ENCODE data around the gene CACNA2D1. TPM values are rescaled to one million over a fixed set of nuclear protein-coding genes. Genes with fewer than 3 reads are reported as not detected.
"Not testable (repeated sequence)": the region's sequence is repeated elsewhere in the genome, so short reads cannot be mapped to it uniquely, and the experiment has no call there.

The CACNA2D1 gene
- total RNA-seq, 1 donor from 2014 or later, result 20.6 TPM

GRCh38 chr7:82390936-82391335 lies 52.6 kb downstream of the CACNA2D1 start:
- DNase-seq, result no peak

- no peak for DNase-seq
Observed at GRCh38 chr7:82389876-82390275, 53.7 kb downstream of the CACNA2D1 start.

GRCh38 chr7:82388138-82388537 lies 55.4 kb downstream of the CACNA2D1 start:
- no peak for DNase-seq

GRCh38 chr7:82386571-82386970 lies 57.0 kb downstream of the CACNA2D1 start:
- DNase-seq, result not testable (repeated sequence)

DNA sequence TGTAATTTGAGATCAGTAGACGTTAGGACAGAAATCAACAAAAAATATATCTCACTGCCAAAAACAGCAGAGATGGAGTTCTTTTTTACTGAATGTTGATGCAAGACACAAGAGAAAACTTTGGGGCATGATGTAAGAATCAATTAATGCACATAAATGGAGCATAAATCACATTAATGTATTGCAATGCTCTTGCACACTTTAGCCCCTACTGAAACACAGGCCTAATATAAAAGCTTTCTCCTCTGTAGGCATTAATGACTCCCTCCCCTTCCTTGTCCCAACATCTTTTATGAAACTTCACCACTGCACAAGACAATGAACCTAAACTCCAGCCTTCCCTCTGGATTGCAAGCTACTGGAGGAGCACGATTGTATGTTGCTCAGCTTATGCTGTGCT lies 58.8 kb downstream of the CACNA2D1 start:
- DNase-seq, result no peak

- DNase-seq, result no peak
Observed at GRCh38 chr7:82384051-82384464, 59.5 kb downstream of the CACNA2D1 start.

DNA sequence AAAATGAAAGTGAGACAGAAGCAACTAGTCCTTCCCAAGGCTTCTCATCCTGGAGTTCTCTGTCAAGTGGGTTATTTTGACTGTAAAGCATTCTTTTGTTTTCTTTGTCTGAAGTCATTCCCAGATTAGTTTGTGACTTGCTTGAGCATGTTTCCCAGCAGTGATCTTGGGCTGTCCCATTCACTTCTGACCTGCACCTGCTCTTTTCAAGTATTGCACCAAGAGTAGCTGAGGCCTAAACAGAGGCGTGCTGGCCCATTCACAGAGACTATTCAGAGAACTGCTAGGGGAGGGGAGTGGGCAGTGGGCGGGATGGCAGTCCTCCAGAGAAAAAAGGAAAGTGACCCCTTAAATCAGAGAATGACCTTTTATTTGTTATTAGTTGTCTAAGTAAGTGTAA lies 61.3 kb downstream of the CACNA2D1 start:
- no peak for DNase-seq

DNA sequence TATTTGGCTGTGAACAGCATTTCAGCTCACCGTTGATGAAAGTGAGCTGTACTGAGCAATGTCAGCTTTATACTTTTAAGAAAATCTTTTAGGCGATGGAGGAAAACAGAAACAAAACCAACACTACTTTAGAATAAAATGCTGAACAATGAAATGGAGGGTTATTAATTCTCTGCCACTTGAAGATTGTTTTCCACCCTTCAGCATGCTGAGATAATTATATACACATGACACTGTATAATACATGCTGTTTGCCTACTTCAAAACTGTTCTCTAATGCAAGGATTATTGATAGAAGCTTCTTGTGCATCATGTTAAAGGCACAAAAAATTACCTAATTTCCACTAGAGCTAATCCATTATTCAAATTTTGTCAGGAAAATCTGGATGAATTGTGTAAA lies 66.8 kb downstream of the CACNA2D1 start:
- DNase-seq, result no peak

- no peak for DNase-seq
Observed at GRCh38 chr7:82375713-82376112, 67.9 kb downstream of the CACNA2D1 start.

DNA sequence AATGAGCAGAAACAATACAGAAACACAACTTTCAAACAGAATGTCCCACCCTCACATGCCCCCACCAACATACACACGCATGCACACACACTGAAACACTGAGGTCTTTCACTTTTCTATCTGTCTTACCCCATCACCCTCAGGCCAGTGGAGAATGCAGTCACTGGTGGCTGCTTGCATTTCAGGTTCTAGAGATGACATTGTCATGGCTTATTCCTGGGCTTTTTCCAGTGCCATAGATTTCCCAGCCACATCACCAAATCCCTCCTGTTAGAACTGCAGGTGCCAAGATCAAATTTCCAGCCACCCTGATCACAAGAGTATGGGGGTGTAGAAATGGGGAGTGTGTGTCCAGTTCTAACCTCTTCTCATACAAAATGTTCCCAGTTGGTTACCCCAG lies 68.4 kb downstream of the CACNA2D1 start:
- no peak for DNase-seq

GRCh38 chr7:82373926-82374635 lies 69.5 kb downstream of the CACNA2D1 start:
- peak; percentile 4 for DNase-seq

- DNase-seq, result no peak
Observed at GRCh38 chr7:82364671-82365070, 78.9 kb downstream of the CACNA2D1 start.

GRCh38 chr7:82364048-82364447 lies 79.5 kb downstream of the CACNA2D1 start:
- DNase-seq, result no peak

- no peak for DNase-seq
Observed at GRCh38 chr7:82362129-82362706, 81.4 kb downstream of the CACNA2D1 start.

DNA sequence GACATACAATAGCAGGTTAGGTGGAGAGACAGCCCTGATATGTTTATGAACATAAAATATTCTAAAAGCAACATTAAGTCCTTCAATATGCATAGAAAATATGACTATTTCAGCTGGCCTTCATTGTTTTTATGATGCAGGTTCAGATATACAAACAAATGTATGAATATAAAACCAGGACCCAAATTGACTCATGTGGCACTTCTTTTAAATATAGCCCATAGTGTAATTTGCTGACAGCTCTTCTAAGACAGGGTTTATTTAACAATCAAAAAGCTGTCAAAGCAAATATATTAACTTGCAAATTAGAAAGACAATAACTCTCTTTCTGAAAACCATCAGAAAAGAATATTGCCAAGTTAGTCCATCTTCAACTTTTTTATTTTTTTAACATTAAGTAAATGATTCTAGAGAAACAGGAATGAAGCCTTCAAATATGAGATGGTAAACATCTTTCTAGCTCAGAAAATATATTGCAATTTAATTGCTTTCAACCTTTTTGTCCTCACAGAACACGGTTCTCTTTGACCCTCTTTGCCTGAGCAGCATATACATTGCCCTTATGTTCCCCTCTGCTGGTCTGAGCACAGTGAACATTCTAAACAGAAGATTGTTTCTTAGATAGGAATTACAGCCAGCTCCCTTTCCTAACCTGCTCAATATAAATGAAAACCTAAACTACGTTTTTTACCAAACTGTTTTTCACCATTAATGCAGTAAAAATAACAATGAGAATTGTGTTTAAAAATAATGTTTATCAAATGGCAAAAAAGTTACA lies 82.8 kb downstream of the CACNA2D1 start:
- no peak for DNase-seq

DNA sequence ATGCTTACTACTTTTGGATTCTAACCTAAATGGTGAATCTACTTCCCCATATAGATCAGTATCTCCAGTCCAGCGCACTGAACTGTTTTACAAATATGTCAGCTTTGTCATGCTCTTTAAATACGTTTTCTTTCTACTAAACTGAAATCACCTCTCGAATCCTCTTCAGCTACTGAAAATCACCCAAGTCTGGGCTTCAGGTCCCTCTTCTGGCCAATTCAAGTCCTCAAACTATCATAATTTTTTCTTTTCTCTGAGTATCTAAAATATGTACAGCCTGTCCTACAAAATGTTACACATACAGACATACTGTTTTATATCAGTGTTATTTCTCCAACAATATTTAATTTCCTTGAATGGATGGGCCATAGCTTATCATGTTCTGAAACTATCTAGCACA lies 84.2 kb downstream of the CACNA2D1 start:
- no peak for DNase-seq

- no peak for DNase-seq
Observed at GRCh38 chr7:82358923-82359322, 84.7 kb downstream of the CACNA2D1 start.

- DNase-seq, result no peak
Observed at GRCh38 chr7:82358009-82358578, 85.5 kb downstream of the CACNA2D1 start.

- no peak for DNase-seq
Observed at GRCh38 chr7:82348251-82348650, 95.3 kb downstream of the CACNA2D1 start.

DNA sequence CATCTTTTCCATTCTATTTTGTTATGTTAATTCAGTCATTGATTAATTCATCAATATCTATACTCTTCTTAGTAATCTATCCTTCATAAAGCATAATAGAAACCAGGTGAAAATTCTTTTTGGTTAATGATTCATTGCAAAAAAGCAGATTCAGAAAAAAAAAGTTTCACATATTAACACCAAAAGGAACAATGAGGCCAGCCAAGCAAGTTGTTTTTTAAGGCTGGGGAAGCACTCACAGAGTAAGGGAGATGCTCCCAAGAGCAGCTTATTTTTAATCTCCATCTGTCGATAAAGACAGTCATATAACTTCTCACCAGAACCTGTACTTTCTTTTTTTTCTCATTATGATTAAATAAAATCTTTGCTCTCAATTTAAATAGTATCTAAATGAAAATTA lies 95.8 kb downstream of the CACNA2D1 start:
- DNase-seq, result no peak

DNA sequence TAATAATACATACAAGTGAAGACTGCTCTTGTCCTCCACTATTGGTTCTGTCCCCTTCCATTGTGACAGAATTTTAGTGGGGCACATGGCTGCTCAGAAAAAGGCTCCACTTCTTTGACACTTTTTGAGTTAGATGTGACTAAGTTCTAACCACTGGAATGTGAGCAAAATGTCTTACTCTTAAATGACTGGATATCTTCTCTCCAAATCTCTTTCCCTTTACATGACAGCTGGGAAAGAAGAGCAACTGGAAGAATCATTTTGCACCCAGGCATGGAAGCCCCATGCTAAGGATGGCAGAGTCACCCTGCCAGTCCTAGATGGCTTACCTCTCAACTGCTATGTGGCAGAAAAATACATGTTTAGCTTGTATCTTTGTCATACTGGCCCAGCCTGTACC lies 97.7 kb downstream of the CACNA2D1 start:
- no peak for DNase-seq

- DNase-seq, result no peak
Observed at GRCh38 chr7:82343716-82344115, 99.9 kb downstream of the CACNA2D1 start.

DNA sequence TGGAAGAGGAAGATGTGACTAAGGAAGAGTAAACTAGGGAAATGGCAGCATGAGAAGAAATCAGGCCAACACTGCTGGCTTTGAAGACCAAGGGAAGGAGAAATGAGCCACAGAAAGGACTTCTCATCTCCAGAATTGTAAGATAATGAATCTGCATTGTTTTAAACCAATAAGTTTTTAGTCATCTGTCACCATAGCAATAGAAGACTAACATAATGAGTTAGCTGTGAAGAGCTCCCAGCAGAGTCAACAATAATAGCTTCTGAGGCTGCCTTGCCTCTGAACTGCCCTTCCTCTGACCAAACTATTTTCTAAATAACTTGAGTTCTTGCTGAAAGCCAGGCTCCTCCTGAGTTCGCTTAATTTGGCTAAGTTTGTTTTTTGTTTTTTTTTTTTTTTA lies 103.6 kb downstream of the CACNA2D1 start:
- no peak for DNase-seq

DNA sequence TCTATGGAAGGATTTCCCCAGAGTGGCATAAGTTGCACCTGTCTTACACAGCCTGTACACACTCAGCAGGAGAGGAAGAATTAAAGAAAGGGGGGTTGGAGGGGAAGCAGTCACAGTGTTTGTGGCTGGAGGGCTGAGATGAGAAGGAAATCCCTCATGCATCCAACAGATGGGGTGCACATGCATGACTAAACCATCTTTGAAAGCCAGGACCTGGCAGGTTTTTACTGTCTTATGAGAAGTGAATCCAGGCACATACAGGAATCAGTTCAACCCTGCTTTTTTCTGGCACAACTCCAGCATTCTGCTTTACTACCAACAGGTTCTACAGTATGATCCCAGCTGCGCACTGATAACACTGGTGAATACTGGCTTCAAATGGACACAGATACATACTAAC lies 107.7 kb downstream of the CACNA2D1 start:
- DNase-seq, result peak; percentile 3
